ENCODE measurements around the gene CTNNA2.

The CTNNA2 gene

DNA sequence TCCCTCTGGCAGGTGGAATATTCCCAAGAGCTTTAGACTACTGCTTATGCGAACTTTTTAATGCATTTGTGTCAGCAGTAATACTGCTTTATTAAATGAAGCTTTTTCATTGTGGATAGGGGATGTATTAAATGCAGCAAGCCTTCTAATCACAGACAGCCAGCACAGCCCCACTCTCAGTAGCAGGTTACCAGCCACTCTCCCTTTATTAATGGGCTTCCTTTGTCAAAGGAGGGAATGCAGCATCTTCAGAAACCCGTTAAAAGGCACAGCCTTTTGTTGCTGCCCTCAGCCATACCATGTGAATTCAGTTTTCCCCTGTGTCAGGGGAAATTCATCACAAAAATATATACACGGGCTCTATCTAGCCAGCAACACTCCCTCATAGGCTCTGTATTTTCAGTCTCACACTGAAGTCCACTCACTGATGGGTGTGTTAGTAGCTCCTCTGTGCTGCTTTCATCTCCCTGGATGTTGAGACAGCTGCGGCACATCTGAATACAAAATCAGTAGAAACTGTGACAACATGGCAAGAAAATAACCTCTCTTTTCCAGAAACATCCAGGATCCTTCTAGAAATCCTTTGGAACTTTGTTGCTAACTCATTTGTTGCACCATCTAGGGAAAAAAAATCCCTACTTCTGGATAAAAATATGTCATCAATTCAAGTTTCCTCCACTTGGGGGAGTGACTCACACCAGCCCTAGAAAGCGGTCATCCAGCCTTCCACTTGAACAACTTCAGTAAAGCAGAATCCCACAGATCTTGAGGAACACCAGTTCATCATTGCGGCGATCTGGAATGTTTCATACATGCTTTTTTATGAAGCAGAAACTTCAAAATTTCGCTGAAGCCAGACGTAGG lies 743.3 kb downstream of the CTNNA2 start:
- TF ChIP-seq, protein P1, sequence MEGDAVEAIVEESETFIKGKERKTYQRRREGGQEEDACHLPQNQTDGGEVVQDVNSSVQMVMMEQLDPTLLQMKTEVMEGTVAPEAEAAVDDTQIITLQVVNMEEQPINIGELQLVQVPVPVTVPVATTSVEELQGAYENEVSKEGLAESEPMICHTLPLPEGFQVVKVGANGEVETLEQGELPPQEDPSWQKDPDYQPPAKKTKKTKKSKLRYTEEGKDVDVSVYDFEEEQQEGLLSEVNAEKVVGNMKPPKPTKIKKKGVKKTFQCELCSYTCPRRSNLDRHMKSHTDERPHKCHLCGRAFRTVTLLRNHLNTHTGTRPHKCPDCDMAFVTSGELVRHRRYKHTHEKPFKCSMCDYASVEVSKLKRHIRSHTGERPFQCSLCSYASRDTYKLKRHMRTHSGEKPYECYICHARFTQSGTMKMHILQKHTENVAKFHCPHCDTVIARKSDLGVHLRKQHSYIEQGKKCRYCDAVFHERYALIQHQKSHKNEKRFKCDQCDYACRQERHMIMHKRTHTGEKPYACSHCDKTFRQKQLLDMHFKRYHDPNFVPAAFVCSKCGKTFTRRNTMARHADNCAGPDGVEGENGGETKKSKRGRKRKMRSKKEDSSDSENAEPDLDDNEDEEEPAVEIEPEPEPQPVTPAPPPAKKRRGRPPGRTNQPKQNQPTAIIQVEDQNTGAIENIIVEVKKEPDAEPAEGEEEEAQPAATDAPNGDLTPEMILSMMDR (IDR thresholded peaks at IDR 0.05; ENCODE audit: low read depth, low read length): peak; percentile 54
- Histone ChIP-seq H3K27me3 (ENCODE audit: insufficient read depth, low read depth, severe bottlenecking) (no peaks in the 10 kb centered on the region), H3K27ac (no peak overlapping the region), H3K36me3 (no peaks in the 10 kb centered on the region), H3K4me3 (ENCODE audit: low read depth, low read length) (no peak overlapping the region), H3K9me3 (ENCODE audit: severe bottlenecking) (no peaks in the 10 kb centered on the region)
- peak; percentile 23 for DNase-seq

DNA sequence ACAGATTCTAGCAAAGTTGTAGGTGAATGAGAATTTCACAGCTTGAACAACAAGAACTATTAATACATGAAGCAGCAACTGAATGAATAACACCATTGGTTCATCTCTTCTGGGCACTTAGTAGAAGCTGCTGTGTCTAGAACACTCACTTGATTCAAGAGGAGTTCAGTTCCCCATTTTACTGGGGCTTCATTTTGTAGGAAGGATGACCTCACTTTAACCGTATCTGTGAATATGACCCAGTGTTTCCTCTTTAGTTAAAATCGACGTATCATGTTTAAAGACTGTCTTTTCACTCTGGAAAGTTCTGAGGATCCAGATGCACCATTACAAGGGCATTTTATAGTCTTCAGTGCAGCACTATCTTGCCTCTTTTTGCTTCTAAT lies 743.9 kb downstream of the CTNNA2 start:
- Histone ChIP-seq H3K4me3 (ENCODE audit: low read depth, low read length) (no peak overlapping the region), H3K27ac (no peak overlapping the region), H3K9me3 (ENCODE audit: severe bottlenecking) (no peaks in the 10 kb centered on the region), H3K36me3 (no peaks in the 10 kb centered on the region), H3K27me3 (ENCODE audit: insufficient read depth, low read depth, severe bottlenecking) (no peaks in the 10 kb centered on the region)
- TF ChIP-seq, protein P1 (IDR thresholded peaks at IDR 0.05; ENCODE audit: low read depth, low read length): no peak
- no peak for DNase-seq

DNA sequence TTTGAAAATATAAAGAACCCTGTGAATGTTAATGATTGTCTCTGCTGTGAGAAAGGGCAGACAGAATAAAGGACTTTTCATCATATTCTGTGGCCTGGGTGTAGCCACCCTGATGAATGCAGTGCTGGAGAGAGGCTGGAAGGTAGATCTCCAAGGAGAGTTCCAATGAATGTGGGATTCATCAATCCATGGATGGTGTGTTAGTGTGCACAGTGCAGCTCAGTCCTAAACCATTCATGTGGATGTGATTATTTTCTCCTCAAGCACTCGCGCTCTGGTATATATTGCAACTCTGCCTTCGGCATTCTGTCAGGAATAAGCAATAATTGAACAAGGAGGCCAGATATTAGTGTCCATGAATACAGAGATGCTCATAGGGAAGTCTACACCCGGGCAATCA lies 744.6 kb downstream of the CTNNA2 start:
- Histone ChIP-seq H3K9me3 (ENCODE audit: severe bottlenecking) (no peaks in the 10 kb centered on the region), H3K4me3 (ENCODE audit: low read depth, low read length) (no peak overlapping the region), H3K27ac (no peak overlapping the region), H3K36me3 (no peaks in the 10 kb centered on the region), H3K27me3 (ENCODE audit: insufficient read depth, low read depth, severe bottlenecking) (no peaks in the 10 kb centered on the region)
- no peak for DNase-seq
- TF ChIP-seq, protein P1 (IDR thresholded peaks at IDR 0.05; ENCODE audit: low read depth, low read length): no peak

DNA sequence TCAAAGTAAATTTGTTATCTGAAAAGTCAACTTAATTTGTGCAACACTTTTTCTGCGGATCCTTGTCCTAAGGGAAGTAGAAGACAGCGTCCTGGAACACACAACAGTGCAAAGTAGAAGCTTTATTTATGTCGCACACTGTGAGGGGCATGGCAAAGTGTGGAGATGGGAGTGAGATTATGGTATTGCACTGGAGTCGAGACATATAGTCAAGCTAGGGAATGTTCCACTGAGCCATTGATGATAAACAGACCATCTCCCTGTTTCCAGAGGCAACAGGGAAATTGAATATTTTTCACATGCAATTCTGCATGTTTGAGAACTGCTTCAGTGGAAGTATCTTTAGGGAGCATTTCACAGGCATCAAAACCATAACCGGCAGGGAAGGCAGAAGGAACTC lies 745.5 kb downstream of the CTNNA2 start:
- DNase-seq: no peak
- Histone ChIP-seq H3K9me3 (ENCODE audit: severe bottlenecking) (no peaks in the 10 kb centered on the region), H3K36me3 (no peaks in the 10 kb centered on the region), H3K27ac (no peak overlapping the region), H3K4me3 (ENCODE audit: low read depth, low read length) (no peak overlapping the region), H3K27me3 (ENCODE audit: insufficient read depth, low read depth, severe bottlenecking) (no peaks in the 10 kb centered on the region)
- TF ChIP-seq, protein P1 (IDR thresholded peaks at IDR 0.05; ENCODE audit: low read depth, low read length): no peak

DNA sequence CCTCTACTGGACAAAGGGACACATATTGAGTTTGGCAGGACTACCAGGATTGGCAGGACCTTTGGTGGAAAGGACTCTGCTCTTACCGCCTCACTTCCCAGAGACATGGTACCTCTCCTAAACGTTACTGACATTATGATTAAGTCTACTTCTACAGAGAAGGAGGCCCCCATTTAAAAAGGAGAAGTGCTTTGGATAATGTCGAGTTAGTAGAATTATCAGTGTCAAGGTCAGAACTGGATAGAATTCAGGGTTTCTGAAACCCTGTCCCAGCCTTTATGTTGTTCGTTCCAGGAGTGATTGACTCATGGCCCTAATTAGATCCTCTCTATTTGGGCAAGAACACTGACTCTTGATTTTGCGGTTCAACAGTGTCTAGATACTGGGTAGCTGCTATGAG lies 745.9 kb downstream of the CTNNA2 start:
- TF ChIP-seq, protein P1 (IDR thresholded peaks at IDR 0.05; ENCODE audit: low read depth, low read length): no peak
- no peak for DNase-seq

DNA sequence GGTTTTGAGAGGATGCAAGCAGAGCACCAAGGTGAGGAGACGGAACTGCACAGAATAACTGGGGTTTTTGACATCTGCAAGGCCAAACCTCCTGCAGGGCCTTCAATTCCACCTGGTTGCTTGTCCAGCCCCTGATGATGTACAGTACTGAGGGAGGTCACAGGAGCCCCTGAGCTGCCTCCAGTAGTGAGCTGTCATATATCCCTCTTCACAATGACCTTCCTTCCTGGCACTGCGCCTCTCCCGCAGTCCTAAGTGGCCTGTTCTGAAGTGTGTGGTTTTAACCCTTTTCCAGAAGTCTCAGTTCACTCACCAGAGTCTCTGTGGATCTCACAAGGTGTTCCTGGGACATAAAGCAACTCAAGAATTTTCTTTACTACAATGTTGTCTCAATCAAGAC lies 746.4 kb downstream of the CTNNA2 start:
- H3K9me3 ChIP-seq (ENCODE audit: severe bottlenecking): no peaks in the 10 kb centered on the region

More for the DNA sequence above, 745.9 kb downstream of the CTNNA2 start:
- no peaks in the 10 kb centered on the region for H3K9me3 ChIP-seq (ENCODE audit: severe bottlenecking)
- H3K36me3 ChIP-seq: no peaks in the 10 kb centered on the region
- H3K27me3 ChIP-seq (ENCODE audit: insufficient read depth, low read depth, severe bottlenecking): no peaks in the 10 kb centered on the region
- H3K4me3 ChIP-seq (ENCODE audit: low read depth, low read length): no peak overlapping the region
- H3K27ac ChIP-seq: no peak overlapping the region

More for the DNA sequence above, 746.4 kb downstream of the CTNNA2 start:
- Histone ChIP-seq H3K4me3 (ENCODE audit: low read depth, low read length) (no peak overlapping the region), H3K27me3 (ENCODE audit: insufficient read depth, low read depth, severe bottlenecking) (no peaks in the 10 kb centered on the region), H3K36me3 (no peaks in the 10 kb centered on the region), H3K27ac (no peak overlapping the region)
- TF ChIP-seq, protein P1 (IDR thresholded peaks at IDR 0.05; ENCODE audit: low read depth, low read length): no peak
- no peak for DNase-seq
